SK-N-SH treated with all-trans-retinoic acid at 6 μM for 48 hours (cell line): ENCODE data around the gene STK33.

ENCODE experiments used
- ATAC-seq: fragments of 200-7000 bp; cut with Tn5 transposase; 3 replicates; pipeline ENCODE4 v1.9.1; 2020; ENCODE audit warnings: mild to moderate bottlenecking, moderate library complexity
- ARNTL ChIP-seq: fragments of 450-650 bp; formaldehyde crosslinking; IDR thresholded peaks from 2 replicates; pipeline ENCODE4 v1.5.0; 2020; ENCODE audit warnings: low read depth, mild to moderate bottlenecking, moderate library complexity, borderline replicate concordance
- CSDC2 ChIP-seq: fragments of 250-450 bp; sonication (Bioruptor Pico); IDR thresholded peaks from 2 replicates; pipeline ENCODE4 v1.5.0; 2020; ENCODE audit warnings: mild to moderate bottlenecking, moderate library complexity
- CSRNP3 ChIP-seq: fragments of 250-450 bp; sonication (Bioruptor Pico); IDR thresholded peaks from 2 replicates; pipeline ENCODE4 v1.5.1; 2021; ENCODE audit warnings: mild to moderate bottlenecking, moderate library complexity
- ISL1 ChIP-seq: fragments of 250-450 bp; sonication (Bioruptor Pico); IDR thresholded peaks from 2 replicates; pipeline ENCODE4 v2.1.2; 2022; ENCODE audit warnings: mild to moderate bottlenecking, moderate library complexity
- OSR1 ChIP-seq: fragments of 250-450 bp; sonication (Bioruptor Pico); IDR thresholded peaks from 2 replicates; pipeline ENCODE4 v1.8.0; 2022; ENCODE audit warnings: moderate library complexity, mild to moderate bottlenecking, inconsistent platforms
- PATZ1 ChIP-seq: fragments of 250-450 bp; sonication (Bioruptor Pico); IDR thresholded peaks from 2 replicates; pipeline ENCODE4 v1.8.0; 2020; ENCODE audit warnings: mild to moderate bottlenecking, moderate library complexity, borderline replicate concordance
- PPARA ChIP-seq: fragments of 250-450 bp; sonication (Bioruptor Pico); IDR thresholded peaks from 2 replicates; pipeline ENCODE4 v1.5.0; 2020; ENCODE audit warnings: mild to moderate bottlenecking, borderline replicate concordance
- RARB ChIP-seq: fragments of 250-450 bp; sonication (Bioruptor Pico); IDR thresholded peaks from 2 replicates; pipeline ENCODE4 v1.8.0; 2021; ENCODE audit warnings: mild to moderate bottlenecking, moderate library complexity
- SNAI2 ChIP-seq: fragments of 250-450 bp; sonication (Bioruptor Pico); IDR thresholded peaks from 2 replicates; pipeline ENCODE4 v1.5.0; 2020; ENCODE audit warnings: mild to moderate bottlenecking, moderate library complexity
- TCF4 ChIP-seq: fragments of 250-450 bp; sonication (Bioruptor Pico); IDR thresholded peaks from 2 replicates; pipeline ENCODE4 v1.8.0; 2021; ENCODE audit warnings: mild to moderate bottlenecking, moderate library complexity, borderline replicate concordance
- ZC3H10 ChIP-seq: fragments of 250-450 bp; sonication (Bioruptor Pico); IDR thresholded peaks from 2 replicates; pipeline ENCODE4 v1.5.1; 2021; ENCODE audit warnings: mild to moderate bottlenecking, moderate library complexity
- ZFP3 ChIP-seq: fragments of 250-450 bp; sonication (Bioruptor Pico); IDR thresholded peaks from 2 replicates; pipeline ENCODE4 v1.5.0; 2020; ENCODE audit warnings: mild to moderate bottlenecking, moderate library complexity
- ZFP30 ChIP-seq: fragments of 450-650 bp; formaldehyde crosslinking; IDR thresholded peaks from 2 replicates; pipeline ENCODE4 v1.5.0; 2022; ENCODE audit warnings: mild to moderate bottlenecking, moderate library complexity
- ZNF565 ChIP-seq: fragments of 450-650 bp; formaldehyde crosslinking; conservative IDR thresholded peaks from 2 replicates; pipeline ENCODE4 v1.5.0; 2020; ENCODE audit warnings: low read depth, mild to moderate bottlenecking, moderate library complexity
- ZNF70 ChIP-seq: fragments of 450-650 bp; formaldehyde crosslinking; IDR thresholded peaks from 2 replicates; pipeline ENCODE4 v1.5.0; 2020; ENCODE audit warnings: mild to moderate bottlenecking, moderate library complexity
- ZNF8 ChIP-seq: fragments of 450-650 bp; formaldehyde crosslinking; IDR thresholded peaks from 2 replicates; pipeline ENCODE4 v1.5.0; 2020; ENCODE audit warnings: mild to moderate bottlenecking, moderate library complexity
- TF ChIP-seq, protein P1 (sequence below): fragments of 250-450 bp; sonication (Bioruptor Pico); IDR thresholded peaks from 2 replicates; pipeline ENCODE4 v1.5.1; 2020; ENCODE audit warnings: low read depth, mild to moderate bottlenecking, moderate library complexity
- TF ChIP-seq, protein P2 (sequence below): fragments of 250-450 bp; sonication (Bioruptor Pico); IDR thresholded peaks from 2 replicates; pipeline ENCODE4 v1.8.0; 2021; ENCODE audit warnings: low read depth, mild to moderate bottlenecking, moderate library complexity, borderline replicate concordance

Gene STK33

DNA sequence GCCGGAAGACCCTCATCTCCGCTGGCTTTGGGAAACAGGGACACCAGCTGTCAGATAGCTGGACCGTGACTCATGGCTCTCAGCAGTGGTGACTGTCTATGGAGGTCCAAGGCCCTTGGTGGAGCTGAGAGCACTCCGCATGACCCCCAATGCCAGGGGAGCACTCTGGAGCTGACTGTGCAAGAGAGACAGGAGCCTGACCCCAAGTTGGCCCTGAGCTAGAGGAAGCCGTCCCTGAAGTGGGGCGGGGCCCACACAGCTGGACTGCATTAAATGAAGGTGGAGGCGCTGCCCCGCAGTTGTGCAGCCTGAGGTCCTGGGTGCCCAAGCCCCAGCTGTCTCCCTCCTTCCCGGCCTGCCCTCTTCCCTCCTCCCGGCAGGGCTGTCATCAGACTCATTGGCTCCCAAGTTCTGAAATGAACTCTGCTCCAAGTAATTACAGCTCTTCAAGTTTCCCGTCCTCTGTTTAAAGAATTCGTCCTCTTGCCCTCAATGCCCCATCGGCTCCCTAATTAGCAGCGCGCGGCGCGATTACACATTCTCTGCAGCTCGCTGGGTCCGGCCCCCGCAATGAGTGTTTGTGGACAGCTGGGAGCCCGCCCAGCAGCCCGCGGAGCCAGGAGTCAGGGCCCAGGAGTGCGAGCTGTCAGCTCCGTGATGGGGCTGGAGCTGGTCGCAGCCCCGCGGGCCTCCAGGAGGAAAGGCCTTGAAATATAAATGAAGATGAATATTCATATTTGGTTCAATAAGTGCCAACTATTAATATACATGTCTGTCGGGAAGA, 237.1 kb downstream of the STK33 start:
- ATAC-seq: no peak
- TF ChIP-seq, protein P1, sequence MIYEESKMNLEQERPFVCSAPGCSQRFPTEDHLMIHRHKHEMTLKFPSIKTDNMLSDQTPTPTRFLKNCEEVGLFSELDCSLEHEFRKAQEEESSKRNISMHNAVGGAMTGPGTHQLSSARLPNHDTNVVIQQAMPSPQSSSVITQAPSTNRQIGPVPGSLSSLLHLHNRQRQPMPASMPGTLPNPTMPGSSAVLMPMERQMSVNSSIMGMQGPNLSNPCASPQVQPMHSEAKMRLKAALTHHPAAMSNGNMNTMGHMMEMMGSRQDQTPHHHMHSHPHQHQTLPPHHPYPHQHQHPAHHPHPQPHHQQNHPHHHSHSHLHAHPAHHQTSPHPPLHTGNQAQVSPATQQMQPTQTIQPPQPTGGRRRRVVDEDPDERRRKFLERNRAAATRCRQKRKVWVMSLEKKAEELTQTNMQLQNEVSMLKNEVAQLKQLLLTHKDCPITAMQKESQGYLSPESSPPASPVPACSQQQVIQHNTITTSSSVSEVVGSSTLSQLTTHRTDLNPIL (CRISPR knock-in tag): no peak
- no peak for TF ChIP-seq PATZ1 (CRISPR knock-in tag)
- TF ChIP-seq, protein P2, sequence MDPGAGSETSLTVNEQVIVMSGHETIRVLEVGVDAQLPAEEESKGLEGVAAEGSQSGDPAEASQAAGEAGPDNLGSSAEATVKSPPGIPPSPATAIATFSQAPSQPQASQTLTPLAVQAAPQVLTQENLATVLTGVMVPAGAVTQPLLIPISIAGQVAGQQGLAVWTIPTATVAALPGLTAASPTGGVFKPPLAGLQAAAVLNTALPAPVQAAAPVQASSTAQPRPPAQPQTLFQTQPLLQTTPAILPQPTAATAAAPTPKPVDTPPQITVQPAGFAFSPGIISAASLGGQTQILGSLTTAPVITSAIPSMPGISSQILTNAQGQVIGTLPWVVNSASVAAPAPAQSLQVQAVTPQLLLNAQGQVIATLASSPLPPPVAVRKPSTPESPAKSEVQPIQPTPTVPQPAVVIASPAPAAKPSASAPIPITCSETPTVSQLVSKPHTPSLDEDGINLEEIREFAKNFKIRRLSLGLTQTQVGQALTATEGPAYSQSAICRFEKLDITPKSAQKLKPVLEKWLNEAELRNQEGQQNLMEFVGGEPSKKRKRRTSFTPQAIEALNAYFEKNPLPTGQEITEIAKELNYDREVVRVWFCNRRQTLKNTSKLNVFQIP (CRISPR knock-in tag): no peak
- TF ChIP-seq ZNF70 (CRISPR knock-in tag): no peak
- TF ChIP-seq CSRNP3 (CRISPR knock-in tag): no peak
- no peak for TF ChIP-seq CSDC2 (CRISPR knock-in tag)
- TF ChIP-seq OSR1 (CRISPR knock-in tag): no peak
- no peak for TF ChIP-seq PPARA
- no peak for TF ChIP-seq ISL1 (CRISPR knock-in tag)
- TF ChIP-seq ARNTL (CRISPR knock-in tag): no peak
- TF ChIP-seq, all 23 proteins: peak for 0

DNA sequence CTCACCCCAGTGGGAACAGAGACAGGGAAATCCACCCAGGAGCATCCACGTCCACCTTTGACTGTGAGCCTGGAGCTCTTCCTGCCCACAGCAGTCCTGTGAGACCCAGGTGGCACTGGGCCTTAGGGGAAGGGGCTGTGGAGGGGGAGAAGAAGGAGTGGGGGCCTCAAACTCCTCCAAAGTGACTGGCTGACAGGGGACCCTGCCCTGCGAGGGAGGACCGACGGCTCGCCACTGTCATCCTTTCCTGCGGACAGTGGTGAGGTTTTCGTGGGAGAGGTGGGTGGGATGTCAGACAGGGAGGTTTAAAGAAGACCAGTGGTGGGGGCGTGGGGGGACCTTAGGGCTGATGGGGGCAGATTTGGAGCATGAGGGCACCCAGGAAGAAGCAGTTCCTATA, 237.8 kb downstream of the STK33 start:
- TF ChIP-seq RARB (CRISPR knock-in tag): no peak
- TF ChIP-seq ZC3H10 (CRISPR knock-in tag): no peak
- no peak for TF ChIP-seq ZNF8 (CRISPR knock-in tag)
- TF ChIP-seq, protein P1 (CRISPR knock-in tag): no peak
- TF ChIP-seq ZFP3 (CRISPR knock-in tag): no peak
- no peak for TF ChIP-seq ZFP30 (CRISPR knock-in tag)
- TF ChIP-seq ZNF70 (CRISPR knock-in tag): no peak
- TF ChIP-seq TCF4 (CRISPR knock-in tag): no peak
- TF ChIP-seq SNAI2 (CRISPR knock-in tag): no peak
- TF ChIP-seq, all 23 proteins: peak for 0
- no peak for ATAC-seq

GRCh38 chr11:8355416-8355742, 238.6 kb downstream of the STK33 start:
- TF ChIP-seq SNAI2 (CRISPR knock-in tag): no peak
- TF ChIP-seq ZNF565 (CRISPR knock-in tag): no peak
- no peak for TF ChIP-seq PPARA
- no peak for TF ChIP-seq ZFP30 (CRISPR knock-in tag)
- no peak for TF ChIP-seq ZNF8 (CRISPR knock-in tag)
- TF ChIP-seq OSR1 (CRISPR knock-in tag): no peak
- TF ChIP-seq, protein P1 (CRISPR knock-in tag): no peak
- TF ChIP-seq RARB (CRISPR knock-in tag): no peak
- TF ChIP-seq CSDC2 (CRISPR knock-in tag): no peak
- ATAC-seq: no peak
